ENCODE data around the gene TSPO. TPM values are rescaled to one million over a fixed set of nuclear protein-coding genes. Genes with fewer than 3 reads are reported as not detected.

The TSPO gene
- total and polyA plus RNA-seq, 7 experiments from 2014 or later, result 56.1 to 357 (median 102) TPM

DNA sequence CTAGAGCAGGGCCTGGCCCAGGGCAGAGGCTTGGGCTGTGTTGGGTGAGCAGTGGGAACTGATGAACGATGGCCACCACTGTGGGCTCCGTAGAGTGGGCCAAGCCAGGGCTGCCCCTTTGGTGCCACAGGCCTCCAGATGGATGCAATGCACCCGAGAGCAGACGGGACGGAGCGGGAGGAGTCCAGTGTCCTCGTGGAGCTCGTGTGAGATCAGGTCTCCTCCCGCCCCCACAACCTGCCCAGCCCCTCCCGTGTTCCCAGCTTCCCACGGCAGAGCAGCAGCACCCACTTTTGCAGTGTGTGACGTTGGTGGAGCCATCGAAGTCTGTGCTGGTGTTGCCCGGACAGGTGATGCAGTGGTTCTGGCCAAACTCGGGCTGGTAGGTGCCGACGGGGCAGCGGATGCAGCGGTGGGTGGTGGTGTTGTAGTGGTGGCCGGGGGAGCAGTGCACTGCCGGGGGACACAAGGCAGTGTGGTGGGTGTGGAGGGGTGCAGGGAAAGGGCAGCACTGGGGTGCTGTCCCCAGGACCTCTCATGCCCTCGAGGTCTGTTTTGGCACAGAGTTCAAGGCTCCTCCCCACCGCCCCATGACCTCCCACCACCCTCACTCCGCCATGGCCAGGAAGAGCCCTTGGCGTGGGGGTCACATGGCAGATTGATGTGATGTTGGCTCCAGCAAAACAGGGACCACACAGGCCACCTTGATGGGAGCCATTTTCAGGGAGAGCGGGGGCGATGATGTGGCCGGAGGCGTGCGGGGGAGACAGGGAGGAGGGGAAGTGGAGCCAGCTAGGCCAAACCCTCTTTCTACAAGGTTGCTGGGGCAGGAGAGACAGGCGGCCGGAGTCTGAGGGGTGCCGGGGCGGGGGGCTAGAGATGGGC lies 59.5 kb downstream of the TSPO start:
- no peak for DNase-seq
- Histone ChIP-seq H3K4me1 (ENCODE audit: control insufficient read depth in 2 of 2, insufficient read depth in 2 of 2, low read length in 2 of 2) (peaks cover 5 to 12% of the 10 kb centered on the region in 2 donors), H3K4me3 (ENCODE audit: low read length) (no peak overlapping the region), H3K9me3 (ENCODE audit: control insufficient read depth in 2 of 3, low read length in 3 of 3) (no peaks in the 10 kb centered on the region), H3K36me3 (ENCODE audit: control insufficient read depth in 2 of 3, insufficient read depth in 3 of 3, low read length in 3 of 3) (no peaks in the 10 kb centered on the region), H3K27ac (ENCODE audit: low read depth, low read length) (no peak overlapping the region), H3K27me3 (ENCODE audit: control insufficient read depth in 2 of 2, insufficient read depth in 2 of 2, low read length in 2 of 2) (no peaks in the 10 kb centered on the region)
- no peaks in the 10 kb centered on the region for H3K36me3 Mint-ChIP-seq
- ChIA-PET CTCF (interaction anchor here (0.6 kb wide), 1 partner anchor 12 kb away, joined by 3 read pairs; no protein-coding TSS in a partner anchor), POLR2A (no interaction called here)
- H3K27me3 Mint-ChIP-seq, result no peaks in the 10 kb centered on the region
- peaks cover 0 to 2% (median 0%) of the 10 kb centered on the region in 11 donors for H3K9me3 Mint-ChIP-seq
- no peak for ATAC-seq
- peaks cover 5 to 14% (median 9%) of the 10 kb centered on the region in 7 donors for H3K4me1 Mint-ChIP-seq
- intact Hi-C loops (cut with micrococcal nuclease), result no loop called here
- no peak overlapping the region for H3K27ac Mint-ChIP-seq
- no peak overlapping the region for H3K4me3 Mint-ChIP-seq

DNA sequence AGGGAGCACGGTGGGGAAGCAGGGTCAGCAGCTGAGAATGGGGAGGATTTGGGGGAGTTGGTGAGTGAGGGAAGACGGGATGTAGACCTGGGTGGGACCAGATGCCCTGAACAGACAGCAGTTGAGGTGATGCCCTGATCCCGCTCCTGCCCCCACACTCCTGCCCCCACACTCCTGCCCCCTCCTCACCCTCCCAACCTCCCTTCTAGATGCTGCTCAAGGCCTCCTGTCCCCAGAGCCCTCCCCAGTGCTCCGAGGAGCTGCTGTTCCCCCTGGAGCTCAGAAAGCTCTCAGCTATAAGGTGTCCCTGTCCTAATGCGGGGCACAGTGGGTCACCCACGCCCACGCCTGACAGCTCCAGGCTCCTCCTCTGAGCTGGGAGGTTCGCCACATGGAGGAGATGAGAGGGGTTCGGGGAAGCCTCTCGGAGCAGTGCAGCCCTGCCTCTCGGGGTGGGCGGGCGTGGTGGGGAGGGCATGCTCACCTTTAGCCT lies 60.6 kb downstream of the TSPO start:
- Histone ChIP-seq H3K27ac (ENCODE audit: low read depth, low read length) (no peak overlapping the region), H3K4me3 (ENCODE audit: low read length) (no peak overlapping the region), H3K9me3 (ENCODE audit: control insufficient read depth in 2 of 3, low read length in 3 of 3) (no peaks in the 10 kb centered on the region), H3K27me3 (ENCODE audit: control insufficient read depth in 2 of 2, insufficient read depth in 2 of 2, low read length in 2 of 2) (no peaks in the 10 kb centered on the region), H3K36me3 (ENCODE audit: control insufficient read depth in 2 of 3, insufficient read depth in 3 of 3, low read length in 3 of 3) (no peaks in the 10 kb centered on the region), H3K4me1 (ENCODE audit: control insufficient read depth in 2 of 2, insufficient read depth in 2 of 2, low read length in 2 of 2) (peaks cover 0 to 1% of the 10 kb centered on the region in 2 donors)
- Mint-ChIP-seq H3K27me3 (no peaks in the 10 kb centered on the region), H3K9me3 (peaks cover 0 to 2% (median 0%) of the 10 kb centered on the region in 11 donors), H3K4me1 (peaks cover 0 to 6% (median 0%) of the 10 kb centered on the region in 7 donors), H3K4me3 (no peak overlapping the region), H3K36me3 (no peaks in the 10 kb centered on the region), H3K27ac (no peak overlapping the region)
- POLR2A ChIA-PET, result no interaction called here
- intact Hi-C loops (cut with micrococcal nuclease), result no loop called here
- CTCF ChIA-PET, result interaction anchor here (0.6 kb wide), 1 partner anchor 13 kb away, joined by 3 read pairs; no protein-coding TSS in a partner anchor
- DNase-seq, result no peak
- no peak for ATAC-seq

DNA sequence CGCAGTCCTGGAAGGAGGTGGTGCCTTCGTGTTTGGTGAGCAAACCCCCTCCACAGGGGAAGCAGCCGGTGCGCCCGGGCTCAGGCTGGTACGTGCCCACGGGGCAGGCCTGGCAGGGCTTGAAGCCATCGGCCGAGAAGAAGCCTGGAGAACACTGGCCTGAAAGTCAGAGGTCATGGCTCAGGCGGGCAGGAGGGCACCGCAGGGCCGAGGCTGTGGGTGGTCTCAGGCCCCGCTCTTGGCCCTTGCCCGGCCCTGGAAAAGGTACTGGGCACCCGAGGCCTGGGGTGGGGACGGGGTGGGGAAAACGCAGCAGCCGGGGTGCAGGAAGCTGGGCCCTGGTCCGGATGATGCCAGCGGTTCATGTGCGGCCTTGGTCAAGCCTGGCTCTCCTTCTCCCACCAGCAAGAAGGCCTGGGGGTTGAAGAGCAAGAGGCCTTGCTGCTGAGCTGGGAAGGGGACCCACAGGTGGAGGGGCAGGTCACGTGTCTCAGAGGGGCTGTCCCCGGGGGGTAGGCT lies 61.1 kb downstream of the TSPO start:
- H3K9me3 ChIP-seq (ENCODE audit: control insufficient read depth in 2 of 3, low read length in 3 of 3), result no peaks in the 10 kb centered on the region
- H3K4me3 Mint-ChIP-seq, result no peak overlapping the region
- H3K4me3 ChIP-seq (ENCODE audit: low read length), result no peak overlapping the region
- ChIA-PET CTCF (no interaction called here), POLR2A (no interaction called here)
- H3K9me3 Mint-ChIP-seq, result peaks cover 0 to 2% (median 0%) of the 10 kb centered on the region in 11 donors
- no peaks in the 10 kb centered on the region for H3K36me3 Mint-ChIP-seq
- DNase-seq (no peak), ATAC-seq (no peak)
- intact Hi-C loops (cut with micrococcal nuclease), result no loop called here
- H3K27ac ChIP-seq (ENCODE audit: low read depth, low read length), result no peak overlapping the region
- no peak overlapping the region for H3K27ac Mint-ChIP-seq
- no peaks in the 10 kb centered on the region for H3K27me3 ChIP-seq (ENCODE audit: control insufficient read depth in 2 of 2, insufficient read depth in 2 of 2, low read length in 2 of 2)
- no peaks in the 10 kb centered on the region for H3K36me3 ChIP-seq (ENCODE audit: control insufficient read depth in 2 of 3, insufficient read depth in 3 of 3, low read length in 3 of 3)
- no peaks in the 10 kb centered on the region for H3K4me1 ChIP-seq (ENCODE audit: control insufficient read depth in 2 of 2, insufficient read depth in 2 of 2, low read length in 2 of 2)
- peaks cover 0 to 3% (median 0%) of the 10 kb centered on the region in 5 donors for H3K27me3 Mint-ChIP-seq
- peaks cover 0 to 4% (median 0%) of the 10 kb centered on the region in 7 donors for H3K4me1 Mint-ChIP-seq

Other genes starting within 250 kb of the TSPO start
- 10 to 100 TPM; 27.6 to 62.5 (median 38.1) TPM for gene PACSIN2, start 136.4 kb upstream of the TSPO start, total RNA-seq
- 10 to 100 TPM; 26.6 to 36.3 TPM for gene PACSIN2, start 136.4 kb upstream of the TSPO start, polyA plus RNA-seq
- gene TTLL1, start 62.2 kb upstream of the TSPO start, total RNA-seq, result 1 to 10 TPM; 4.6 to 7.7 (median 6.9) TPM
- gene TTLL1, start 62.2 kb upstream of the TSPO start, polyA plus RNA-seq, result 10 to 100 TPM; 10.6 to 16.1 TPM
- gene BIK, start 40.8 kb upstream of the TSPO start, total RNA-seq, result 1 to 10 TPM; 1.1 to 2.6 (median 1.4) TPM
- 1 to 10 TPM; 2.2 to 4.3 TPM for gene BIK, start 40.8 kb upstream of the TSPO start, polyA plus RNA-seq
- gene MCAT, start 8.2 kb upstream of the TSPO start, total RNA-seq, result 10 to 100 TPM in 3 of 5 experiments, 1 to 10 TPM in 2; 7.1 to 17.9 (median 10.5) TPM
- 10 to 100 TPM in 1 of 2 donors, 1 to 10 TPM in 1; 8.9 to 11.7 TPM for gene MCAT, start 8.2 kb upstream of the TSPO start, polyA plus RNA-seq
- 10 to 100 TPM; 15.6 to 43.7 (median 29.6) TPM for gene TTLL12, start 35.6 kb downstream of the TSPO start, total RNA-seq
- gene TTLL12, start 35.6 kb downstream of the TSPO start, polyA plus RNA-seq, result 10 to 100 TPM; 15.6 to 28.2 TPM
- gene SCUBE1, start 191.8 kb downstream of the TSPO start, total RNA-seq, result under 1 TPM in 3 of 5 experiments, not detected in 2; 0.11 to 0.27 (median 0.19) TPM
- not detected for gene SCUBE1, start 191.8 kb downstream of the TSPO start, polyA plus RNA-seq